Epithelial cell of alveolus of lung (primary cell): Measurements from ENCODE around the gene SUCLG2. TPM values are rescaled to one million over a fixed set of nuclear protein-coding genes. Genes with fewer than 3 reads are reported as not detected.

Source experiments
- total RNA-seq: library from RNA; depleted of rRNA; stranded (reverse); fragments of >200 nt; gene quantifications from 2 replicates; pipeline ENCODE4 v1.2.1, GENCODE V29; 2015

SUCLG2 gene
- total RNA-seq = 50.6 and 55.3 TPM in 2 replicates

DNA sequence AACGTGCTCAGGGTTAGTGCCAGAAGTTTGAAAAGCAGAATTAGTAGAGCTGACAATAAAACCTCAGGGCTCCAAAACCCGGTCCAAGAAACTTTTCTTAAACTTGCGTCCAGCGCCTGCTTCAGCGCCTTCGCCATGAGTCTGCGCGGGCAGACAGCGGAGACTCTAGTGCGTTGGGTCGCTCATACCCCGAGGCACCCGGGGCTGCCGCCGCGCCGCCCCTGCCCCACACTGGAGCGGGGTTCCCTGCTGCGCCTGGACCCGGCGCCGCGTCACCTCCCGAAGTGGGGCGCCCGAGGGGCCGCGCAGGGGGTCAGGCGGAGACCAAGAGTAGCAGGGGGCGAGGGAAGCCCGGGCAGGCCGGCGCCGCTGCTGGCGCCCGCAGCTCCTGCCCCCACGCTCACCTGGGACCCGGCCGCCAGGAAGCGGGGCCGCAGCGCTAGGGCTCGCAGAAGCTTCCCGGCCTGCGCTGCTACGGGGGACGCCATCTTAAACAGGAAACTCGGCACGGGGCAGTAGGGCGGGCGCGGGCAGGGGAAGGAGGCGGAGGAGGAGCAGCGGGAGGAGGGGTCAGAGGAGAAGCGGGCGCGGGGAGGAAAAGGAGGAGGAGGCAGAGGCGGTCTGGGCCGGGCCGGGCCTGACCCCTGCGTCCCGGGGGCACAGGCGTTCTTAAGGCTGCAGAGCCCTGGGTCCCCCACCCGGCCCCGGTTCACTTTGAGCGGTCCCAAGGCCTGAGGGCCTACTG is at the start of gene SUCLG2:
TSS of gene SUCLG2 (minus strand) at position 514 of the 745 bp plus-strand sequence. CDS start at position 488, 26 bp downstream.

